ENCODE results near the gene PTPRD.

The PTPRD gene

GRCh38 chr9:10265153-10265631 is 347.6 kb downstream of the PTPRD start:
- TF ChIP-seq CTCF (IDR thresholded peaks at IDR 0.05; ENCODE audit: insufficient read depth, low read depth, low read length, missing control alignments), result no peak
- H3K4me3 ChIP-seq (ENCODE audit: low read depth, low read length), result no peak overlapping the region
- no peak for DNase-seq (ENCODE audit: low read depth)

GRCh38 chr9:10260501-10260900 is 352.3 kb downstream of the PTPRD start:
- TF ChIP-seq CTCF (IDR thresholded peaks at IDR 0.05; ENCODE audit: insufficient read depth, low read depth, low read length, missing control alignments), result no peak
- no peak overlapping the region for H3K4me3 ChIP-seq (ENCODE audit: low read depth, low read length)
- no peak for DNase-seq (ENCODE audit: low read depth)

- no peak overlapping the region for H3K4me3 ChIP-seq (ENCODE audit: low read depth, low read length)
- no peak for TF ChIP-seq CTCF (IDR thresholded peaks at IDR 0.05; ENCODE audit: insufficient read depth, low read depth, low read length, missing control alignments)
Observed at GRCh38 chr9:10259668-10260067, 353.1 kb downstream of the PTPRD start.

GRCh38 chr9:10255758-10256157 is 357.0 kb downstream of the PTPRD start:
- no peak overlapping the region for H3K4me3 ChIP-seq (ENCODE audit: low read depth, low read length)
- no peak for TF ChIP-seq CTCF (IDR thresholded peaks at IDR 0.05; ENCODE audit: insufficient read depth, low read depth, low read length, missing control alignments)
- no peak for DNase-seq (ENCODE audit: low read depth)

More at GRCh38 chr9:10259668-10260067, 353.1 kb downstream of the PTPRD start:
- DNase-seq (ENCODE audit: low read depth), result no peak

GRCh38 chr9:10254338-10254737 is 358.5 kb downstream of the PTPRD start:
- TF ChIP-seq CTCF (IDR thresholded peaks at IDR 0.05; ENCODE audit: insufficient read depth, low read depth, low read length, missing control alignments), result no peak
- no peak overlapping the region for H3K4me3 ChIP-seq (ENCODE audit: low read depth, low read length)
- no peak for DNase-seq (ENCODE audit: low read depth)

- H3K4me3 ChIP-seq (ENCODE audit: low read depth, low read length), result no peak overlapping the region
- TF ChIP-seq CTCF (IDR thresholded peaks at IDR 0.05; ENCODE audit: insufficient read depth, low read depth, low read length, missing control alignments), result no peak
- DNase-seq (ENCODE audit: low read depth), result no peak
Observed at GRCh38 chr9:10253341-10253740, 359.5 kb downstream of the PTPRD start.

- TF ChIP-seq CTCF (IDR thresholded peaks at IDR 0.05; ENCODE audit: insufficient read depth, low read depth, low read length, missing control alignments), result no peak
- H3K4me3 ChIP-seq (ENCODE audit: low read depth, low read length), result no peak overlapping the region
- no peak for DNase-seq (ENCODE audit: low read depth)
Observed at GRCh38 chr9:10252174-10252573, 360.6 kb downstream of the PTPRD start.
